ENCODE results near the gene MAST4.

DNA sequence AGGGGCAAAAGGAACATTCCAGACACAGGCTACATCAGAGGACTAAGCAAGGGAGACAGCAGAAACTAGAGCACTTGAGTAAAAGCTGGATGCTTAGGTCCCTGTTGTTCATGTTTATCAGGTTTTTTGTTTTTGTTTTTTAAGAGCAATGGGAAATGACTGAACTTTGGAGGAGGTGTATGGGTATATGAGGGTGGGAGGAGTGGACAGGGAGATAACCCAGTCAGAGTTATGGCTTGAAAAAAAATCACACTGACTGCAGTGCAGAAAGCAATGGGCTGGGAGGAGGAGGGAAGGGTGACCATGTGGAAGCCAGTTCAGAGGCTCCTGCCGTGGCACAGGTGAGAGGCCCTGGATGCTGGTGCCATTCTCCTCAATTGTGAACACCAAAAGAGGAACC lies 522.8 kb downstream of the MAST4 start:
- TF ChIP-seq, protein P1, sequence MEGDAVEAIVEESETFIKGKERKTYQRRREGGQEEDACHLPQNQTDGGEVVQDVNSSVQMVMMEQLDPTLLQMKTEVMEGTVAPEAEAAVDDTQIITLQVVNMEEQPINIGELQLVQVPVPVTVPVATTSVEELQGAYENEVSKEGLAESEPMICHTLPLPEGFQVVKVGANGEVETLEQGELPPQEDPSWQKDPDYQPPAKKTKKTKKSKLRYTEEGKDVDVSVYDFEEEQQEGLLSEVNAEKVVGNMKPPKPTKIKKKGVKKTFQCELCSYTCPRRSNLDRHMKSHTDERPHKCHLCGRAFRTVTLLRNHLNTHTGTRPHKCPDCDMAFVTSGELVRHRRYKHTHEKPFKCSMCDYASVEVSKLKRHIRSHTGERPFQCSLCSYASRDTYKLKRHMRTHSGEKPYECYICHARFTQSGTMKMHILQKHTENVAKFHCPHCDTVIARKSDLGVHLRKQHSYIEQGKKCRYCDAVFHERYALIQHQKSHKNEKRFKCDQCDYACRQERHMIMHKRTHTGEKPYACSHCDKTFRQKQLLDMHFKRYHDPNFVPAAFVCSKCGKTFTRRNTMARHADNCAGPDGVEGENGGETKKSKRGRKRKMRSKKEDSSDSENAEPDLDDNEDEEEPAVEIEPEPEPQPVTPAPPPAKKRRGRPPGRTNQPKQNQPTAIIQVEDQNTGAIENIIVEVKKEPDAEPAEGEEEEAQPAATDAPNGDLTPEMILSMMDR (IDR thresholded peaks at IDR 0.05), result no peak
- no peak for TF ChIP-seq EZH2phosphoT487 (IDR thresholded peaks at IDR 0.05)

Data from neural progenitor cell (in vitro differentiated cells).